Smooth muscle cell (in vitro differentiated cells): ENCODE measurements around the gene CACNA2D1. TPM values are rescaled to one million over a fixed set of nuclear protein-coding genes. Genes with fewer than 3 reads are reported as not detected.
"Not testable (repeated sequence)": the region's sequence is repeated elsewhere in the genome, so short reads cannot be mapped to it uniquely, and the experiment has no call there.

ENCODE experiments used
- DNase-seq: peaks from one replicate; lab custom pipeline; 2025; ENCODE audit not compliant: unreplicated experiment; lab: John Stamatoyannopoulos, UW
- H2AFZ ChIP-seq: fragments of 200-600 bp; sonication (generic); 2 replicates; pipeline ENCODE4 v1.6.0; 2016; ENCODE audit warnings: antibody characterized with exemption, low read depth, mild to moderate bottlenecking
- H3F3A ChIP-seq: fragments of 200-600 bp; sonication (generic); 2 replicates; pipeline ENCODE4 v1.6.0; 2017; ENCODE audit warnings: antibody characterized with exemption, low read depth
- H3K27ac ChIP-seq: fragments of 200-600 bp; sonication (generic); 2 replicates; pipeline ENCODE4 v1.5.1; 2016; ENCODE audit warnings: low read depth, mild to moderate bottlenecking
- H3K27me3 ChIP-seq: fragments of 200-600 bp; sonication (generic); 2 replicates; pipeline ENCODE4 v1.6.1; 2016; ENCODE audit warnings: low read depth, mild to moderate bottlenecking
- H3K36me3 ChIP-seq: fragments of 200-600 bp; sonication (generic); 2 replicates; pipeline ENCODE4 v1.5.1; 2016; ENCODE audit warnings: low read depth
- H3K4me1 ChIP-seq: fragments of 200-600 bp; sonication (generic); 2 replicates; pipeline ENCODE4 v1.5.1; 2016; ENCODE audit warnings: low read depth
- H3K4me2 ChIP-seq: fragments of 200-600 bp; sonication (generic); 2 replicates; pipeline ENCODE4 v1.6.0; 2016; ENCODE audit warnings: mild to moderate bottlenecking
- H3K4me3 ChIP-seq: fragments of 200-600 bp; sonication (generic); 2 replicates; pipeline ENCODE4 v1.5.1; 2016; ENCODE audit warnings: mild to moderate bottlenecking
- H3K79me2 ChIP-seq: fragments of 200-600 bp; sonication (generic); 2 replicates; pipeline ENCODE4 v1.6.0; 2016; ENCODE audit warnings: low read depth, mild to moderate bottlenecking
- H3K9ac ChIP-seq: fragments of 200-600 bp; sonication (generic); 2 replicates; pipeline ENCODE4 v1.6.0; 2016; ENCODE audit warnings: low read depth
- H3K9me3 ChIP-seq: fragments of 200-600 bp; sonication (generic); replicated peaks from 2 replicates; pipeline ENCODE4 v1.5.1; 2016; ENCODE audit warnings: low read depth
- H4K20me1 ChIP-seq: fragments of 200-600 bp; sonication (generic); 2 replicates; pipeline ENCODE4 v1.6.0; 2016; ENCODE audit warnings: low read depth
- CTCF ChIP-seq: fragments of 200-600 bp; sonication (generic); IDR thresholded peaks from 2 replicates; pipeline ENCODE4 v1.5.1; 2017; ENCODE audit warnings: borderline replicate concordance, mild to moderate bottlenecking, antibody characterized with exemption; ENCODE audit not compliant: insufficient read depth, poor library complexity, severe bottlenecking
- WGBS: methylation state at CpG from one replicate; pipeline ENCODE4 v1.1.7; 2016; ENCODE audit warnings: low lambda C conversion rate; 5-methylcytosine and 5-hydroxymethylcytosine counted together
- polyA plus RNA-seq: library from polyadenylated mRNA; unstranded; fragments of >200 nt; fragmentation: Nextera tagmentation; extraction: Ambion mirVana; gene quantifications from 2 replicates; pipeline ENCODE4 v1.2.1, GENCODE V29; 2016
- total RNA-seq: library from RNA; depleted of rRNA; stranded (reverse); fragments of >200 nt; gene quantifications from 2 replicates; pipeline ENCODE4 v1.2.3, GENCODE V29; 2014

Gene CACNA2D1
- total and polyA plus RNA-seq, 2 experiments from 2014 or later: 4.1 to 39.3 TPM

- peaks cover 9% of the 10 kb centered on the region for H3K79me2 ChIP-seq
These were observed 9.1 kb downstream of the CACNA2D1 start for GRCh38 chr7:82434275-82435022.

GRCh38 chr7:82433507-82433906, 10.1 kb downstream of the CACNA2D1 start:
- Histone ChIP-seq H3K9ac (no peak overlapping the region), H3K27me3 (no peaks in the 10 kb centered on the region), H2AFZ (no peak overlapping the region), H4K20me1 (peaks cover 3% of the 10 kb centered on the region), H3F3A (peaks cover 2% of the 10 kb centered on the region), H3K4me2 (no peak overlapping the region), H3K27ac (no peak overlapping the region), H3K36me3 (no peaks in the 10 kb centered on the region), H3K4me3 (no peak overlapping the region), H3K79me2 (peaks cover 1% of the 10 kb centered on the region), H3K4me1 (no peaks in the 10 kb centered on the region), H3K9me3 (no peaks in the 10 kb centered on the region)
- DNase-seq: no peak
- no peak for TF ChIP-seq CTCF
- 59% methylated on average over 1 of the region's 1 CpG for WGBS

More at GRCh38 chr7:82434275-82435022, 9.1 kb downstream of the CACNA2D1 start:
- Histone ChIP-seq H3K9me3 (no peaks in the 10 kb centered on the region), H3K36me3 (no peaks in the 10 kb centered on the region), H3K27ac (no peak overlapping the region), H3K27me3 (no peaks in the 10 kb centered on the region), H2AFZ (no peak overlapping the region), H3K4me2 (no peak overlapping the region), H3K9ac (no peak overlapping the region), H3K4me1 (no peaks in the 10 kb centered on the region), H3F3A (peaks cover 2% of the 10 kb centered on the region), H4K20me1 (peaks cover 3% of the 10 kb centered on the region), H3K4me3 (no peak overlapping the region)
- DNase-seq: no peak
- 96% methylated on average over 4 of the region's 4 CpGs for WGBS
- no peak for TF ChIP-seq CTCF

GRCh38 chr7:82432743-82433142, 10.8 kb downstream of the CACNA2D1 start:
- H3K36me3 ChIP-seq, DNase-seq, H2AFZ ChIP-seq, H3K9ac ChIP-seq, H3K4me3 ChIP-seq, H3K79me2 ChIP-seq, H3K4me2 ChIP-seq, H3F3A ChIP-seq, H3K9me3 ChIP-seq, H3K27me3 ChIP-seq, H3K27ac ChIP-seq, H3K4me1 ChIP-seq, H4K20me1 ChIP-seq: not testable (repeated sequence)
- WGBS: 97% methylated on average over 9 of the region's 9 CpGs

GRCh38 chr7:82430500-82431465, 12.8 kb downstream of the CACNA2D1 start:
- H3K79me2 ChIP-seq: peaks cover 6% of the 10 kb centered on the region
- no peak overlapping the region for H2AFZ ChIP-seq
- no peak overlapping the region for H3K27ac ChIP-seq
- peaks cover 3% of the 10 kb centered on the region for H4K20me1 ChIP-seq
- H3K36me3 ChIP-seq: no peaks in the 10 kb centered on the region
- 26% methylated on average over 9 of the region's 9 CpGs for WGBS
- no peak for TF ChIP-seq CTCF
- no peak overlapping the region for H3K9ac ChIP-seq
- no peaks in the 10 kb centered on the region for H3K4me1 ChIP-seq
- no peaks in the 10 kb centered on the region for H3K9me3 ChIP-seq
- H3K27me3 ChIP-seq: no peaks in the 10 kb centered on the region
- H3K4me3 ChIP-seq: no peak overlapping the region
- peak overlapping the region; percentile 38 for H3K4me2 ChIP-seq
- no peak for DNase-seq
- H3F3A ChIP-seq: peaks cover 2% of the 10 kb centered on the region
